Mesenteric fat pad (tissue), 1 donor: ENCODE results near the gene ST3GAL5. TPM values are rescaled to one million over a fixed set of nuclear protein-coding genes. Genes with fewer than 3 reads are reported as not detected.

Experiments
- DNase-seq: peaks from one replicate; pipeline ENCODE4 v3.0.0-alpha.2; 2020; ENCODE audit warnings: low spot score
- total RNA-seq: library from RNA; stranded (reverse); fragmentation: NEBNext Ultra II Directional; extraction: Animal tissue kit (Norgen Biotek cat#: 25700); gene quantifications from one replicate; pipeline ENCODE4 v1.2.1, GENCODE V29; 2021
- donor health status: DM: yes; HTN: yes; CAD: no.

Gene ST3GAL5
- total RNA-seq, 1 donor from 2014 or later = 33.1 TPM

GRCh38 chr2:85867556-85868292 is 21.1 kb downstream of the ST3GAL5 start:
- no peak for DNase-seq

- DNase-seq = no peak
Measured at GRCh38 chr2:85867121-85867520, 21.7 kb downstream of the ST3GAL5 start.

DNA sequence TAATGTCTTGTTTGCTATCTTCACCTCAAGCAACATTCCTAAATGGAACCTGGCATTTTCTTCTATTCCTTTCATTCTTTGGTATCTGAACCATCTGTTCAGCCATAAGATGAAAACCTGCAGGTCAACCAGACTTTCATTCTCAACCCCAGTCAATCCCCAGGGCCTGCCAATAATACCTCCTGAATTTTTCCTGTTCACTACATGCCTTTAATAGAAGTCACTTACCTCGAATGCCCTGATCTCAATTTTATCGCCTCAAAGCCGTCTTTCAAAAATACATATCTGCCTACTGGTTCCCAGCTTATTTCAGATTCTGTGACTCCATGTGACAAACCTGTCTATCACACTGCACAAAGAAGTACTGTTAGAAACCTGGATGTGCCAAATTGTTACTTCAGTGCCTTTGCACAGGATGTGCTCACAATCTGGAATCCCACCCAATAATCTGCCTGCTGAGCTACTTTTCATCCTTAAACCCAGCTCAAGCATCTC is 22.6 kb downstream of the ST3GAL5 start:
- no peak for DNase-seq

DNA sequence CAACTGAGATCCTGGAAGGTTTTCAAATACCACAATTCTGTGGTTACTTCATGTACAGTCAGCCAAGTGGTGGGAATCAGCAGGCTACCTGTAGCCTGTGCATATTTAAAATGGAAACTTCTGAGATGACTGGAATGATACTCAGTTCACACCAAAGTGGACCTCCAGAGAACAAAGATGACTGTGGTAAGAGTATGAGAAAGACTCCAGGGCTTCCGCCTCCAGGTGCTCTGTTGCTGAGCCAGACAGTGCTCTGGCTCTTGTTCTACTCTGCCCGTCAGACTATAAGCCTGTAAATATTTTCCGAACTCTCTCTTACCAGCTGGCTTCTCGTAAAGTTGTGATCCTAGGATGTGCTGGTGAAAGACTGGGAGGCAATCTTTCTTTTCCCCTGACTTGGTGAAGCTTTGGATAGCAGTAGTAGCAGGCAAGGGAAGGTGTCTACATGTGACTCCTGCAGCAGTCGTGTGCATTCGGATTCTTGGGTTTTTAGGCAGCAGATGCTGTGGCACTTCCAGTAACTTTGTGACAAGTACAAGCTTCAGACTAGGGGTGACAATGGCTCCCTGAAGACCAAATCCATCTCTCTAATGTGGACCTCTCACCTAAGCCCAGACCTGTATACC is 23.1 kb downstream of the ST3GAL5 start:
- DNase-seq = no peak

DNA sequence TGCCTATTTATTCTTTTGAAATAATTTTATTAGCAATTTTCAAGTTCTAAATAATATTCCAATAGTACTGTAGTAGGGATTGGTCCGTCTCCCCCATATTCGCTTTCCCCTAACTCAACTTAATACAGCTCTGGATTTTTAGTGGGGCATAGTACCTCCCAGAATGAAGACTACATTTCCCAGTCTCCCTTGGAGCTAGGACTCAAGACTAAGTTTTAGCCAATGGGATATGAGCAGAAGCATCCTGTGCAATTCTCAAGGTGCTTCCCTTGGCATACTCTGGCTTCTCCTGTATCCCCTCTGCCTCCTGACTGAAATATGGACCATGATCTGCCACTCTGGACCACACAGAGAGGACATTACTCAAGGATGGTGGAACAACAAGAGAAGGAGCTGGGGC is 24.1 kb downstream of the ST3GAL5 start:
- DNase-seq = no peak

DNA sequence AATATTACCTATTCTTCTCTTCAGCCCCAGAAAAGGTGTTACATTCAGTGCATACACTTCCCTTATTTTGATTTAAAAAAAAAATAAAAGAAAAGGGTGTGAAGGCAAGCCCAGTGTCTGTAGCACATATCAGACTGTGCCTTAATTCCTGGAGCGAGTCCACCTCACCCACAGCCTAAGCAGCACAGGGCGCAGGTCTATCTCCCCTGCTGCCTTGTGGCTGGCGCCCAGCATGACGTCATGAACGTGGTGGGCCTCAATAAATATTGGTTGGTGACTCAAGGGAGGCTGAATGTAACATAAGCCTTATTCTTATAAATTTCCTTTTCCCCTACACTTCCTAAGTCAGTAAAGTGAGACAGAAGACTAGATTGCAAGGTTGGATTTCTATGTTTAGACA is 26.4 kb downstream of the ST3GAL5 start:
- no peak for DNase-seq

DNA sequence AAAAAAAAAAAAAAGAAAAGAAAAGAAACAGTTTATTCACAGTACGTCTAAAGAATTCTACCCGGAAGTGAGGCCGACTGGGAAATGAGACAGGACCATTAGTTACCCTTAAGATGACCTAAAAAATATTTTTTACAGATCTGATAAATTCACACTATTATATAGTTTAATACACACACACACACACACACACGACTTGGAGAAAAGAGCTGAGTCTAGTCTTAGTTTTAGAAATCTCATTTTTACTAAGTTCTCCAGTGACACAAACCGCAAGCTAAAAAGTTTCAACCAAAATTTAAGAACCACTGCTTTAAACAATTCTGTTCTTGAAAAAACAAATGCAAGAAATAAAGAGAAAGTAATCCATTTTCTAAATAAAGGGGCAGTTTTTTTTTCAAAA is 27.1 kb downstream of the ST3GAL5 start:
- no peak for DNase-seq

DNA sequence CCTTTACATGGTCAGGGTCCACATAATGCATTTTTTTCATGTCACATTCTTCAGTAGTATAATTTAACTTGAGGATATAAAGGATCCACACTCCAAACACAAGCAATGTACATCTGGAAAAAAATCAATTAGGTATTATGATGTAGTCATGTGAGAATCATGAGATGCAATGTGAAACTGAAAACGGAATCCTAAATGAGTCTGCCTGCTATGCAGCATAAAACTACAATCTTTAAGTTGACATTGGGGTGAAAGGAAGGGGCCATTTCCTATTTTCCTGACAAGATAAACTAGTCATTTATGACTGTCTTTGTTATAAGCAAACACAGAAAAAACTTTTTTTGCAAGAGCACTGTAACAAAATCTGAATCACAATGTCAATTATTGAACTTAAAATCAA is 27.6 kb downstream of the ST3GAL5 start:
- no peak for DNase-seq

DNA sequence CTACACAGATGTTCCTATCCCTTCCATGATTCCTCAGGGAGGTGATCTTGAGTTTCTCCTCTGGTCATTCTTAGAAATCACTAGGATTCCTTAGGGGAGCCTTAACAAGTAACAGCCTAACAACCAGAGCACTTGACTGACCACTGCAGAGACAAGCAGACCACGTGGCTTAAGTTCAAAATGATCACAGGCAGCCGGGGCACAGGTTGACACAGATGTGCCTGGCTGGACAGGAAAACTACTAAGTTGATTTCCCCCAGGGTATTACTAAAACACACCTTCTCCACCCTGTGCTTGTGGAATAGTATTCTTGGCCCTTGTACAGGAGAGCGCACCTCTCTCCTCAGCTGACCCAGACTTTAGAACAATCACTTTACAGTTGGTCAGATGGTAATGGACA is 29.9 kb downstream of the ST3GAL5 start:
- DNase-seq = no peak

DNA sequence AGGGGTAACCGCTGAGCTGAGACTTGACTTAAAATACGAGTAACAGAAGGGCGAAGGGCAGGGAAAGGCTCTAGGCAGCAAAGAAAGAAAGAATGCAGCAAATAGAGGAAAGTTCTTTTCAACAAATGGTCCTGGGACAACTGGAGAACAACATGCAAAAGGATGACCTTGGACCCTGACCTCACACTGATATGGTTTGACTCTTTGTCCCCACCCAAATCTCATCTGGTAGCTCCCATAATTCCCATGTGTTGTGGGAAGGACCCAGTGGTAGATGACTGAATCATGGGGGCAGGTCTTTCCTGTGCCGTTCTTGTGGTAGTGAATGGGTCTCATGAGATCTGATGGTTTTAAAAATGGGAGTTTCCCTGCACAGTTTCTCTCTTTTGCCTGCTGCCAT is 33.9 kb downstream of the ST3GAL5 start:
- DNase-seq = no peak

GRCh38 chr2:85854166-85854509 is 34.7 kb downstream of the ST3GAL5 start:
- DNase-seq = no peak

DNA sequence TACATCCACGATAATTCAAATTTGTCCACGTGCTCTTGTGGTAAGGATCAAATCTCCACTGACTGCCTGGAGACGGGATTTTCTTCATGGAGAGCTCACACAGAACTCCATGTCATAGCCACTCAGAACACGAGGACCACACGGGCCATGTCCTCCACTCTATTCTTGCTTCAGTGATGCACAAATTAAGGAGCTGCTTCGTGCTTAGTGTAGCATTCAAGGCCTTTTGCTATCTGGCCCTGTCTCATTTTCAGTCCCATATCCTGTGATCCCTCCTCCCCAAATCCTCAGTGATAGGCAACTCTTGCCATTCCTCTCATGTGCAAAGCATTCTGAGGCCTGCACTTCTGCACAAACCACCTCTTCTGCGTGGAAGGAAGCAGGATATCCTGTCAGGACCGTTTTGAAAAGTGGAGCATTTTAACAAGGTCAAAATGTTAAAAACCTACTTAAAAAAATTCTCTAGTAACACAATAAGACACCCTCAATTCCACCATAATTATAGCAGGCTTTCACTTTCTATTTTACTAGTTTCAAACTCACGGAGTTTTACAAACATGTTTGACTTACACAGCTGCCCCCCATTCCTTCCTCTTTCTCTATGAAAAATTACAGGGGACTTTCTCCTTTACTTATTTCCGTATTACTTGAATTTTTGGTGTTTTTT is 35.2 kb downstream of the ST3GAL5 start:
- no peak for DNase-seq

DNA sequence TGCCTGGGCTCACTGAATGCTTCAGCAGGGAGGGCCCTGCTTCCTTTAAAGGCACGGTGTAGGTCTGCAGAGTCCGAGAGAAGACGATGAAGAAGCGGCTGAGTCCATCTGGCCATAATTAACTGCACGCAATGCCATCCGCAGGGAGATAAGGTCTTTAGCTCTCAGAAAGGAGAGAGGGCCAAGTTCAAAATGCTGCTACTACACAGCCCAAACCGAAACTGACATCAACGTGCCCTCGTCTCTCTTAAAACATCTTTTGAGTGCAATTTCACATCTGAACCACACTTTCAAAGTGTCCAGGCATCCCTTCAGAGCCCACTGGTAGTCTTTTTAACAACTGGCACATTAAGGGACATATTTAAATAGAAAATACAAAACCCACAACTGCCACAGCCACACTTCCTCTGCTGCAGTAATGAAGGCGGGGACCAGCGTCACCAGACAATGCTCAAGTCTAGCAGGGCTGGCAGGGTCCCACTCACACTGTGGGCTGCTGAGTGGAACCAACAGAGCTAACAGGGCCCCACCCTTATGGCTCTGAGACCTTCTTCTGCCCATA is 35.8 kb downstream of the ST3GAL5 start:
- DNase-seq = no peak

DNA sequence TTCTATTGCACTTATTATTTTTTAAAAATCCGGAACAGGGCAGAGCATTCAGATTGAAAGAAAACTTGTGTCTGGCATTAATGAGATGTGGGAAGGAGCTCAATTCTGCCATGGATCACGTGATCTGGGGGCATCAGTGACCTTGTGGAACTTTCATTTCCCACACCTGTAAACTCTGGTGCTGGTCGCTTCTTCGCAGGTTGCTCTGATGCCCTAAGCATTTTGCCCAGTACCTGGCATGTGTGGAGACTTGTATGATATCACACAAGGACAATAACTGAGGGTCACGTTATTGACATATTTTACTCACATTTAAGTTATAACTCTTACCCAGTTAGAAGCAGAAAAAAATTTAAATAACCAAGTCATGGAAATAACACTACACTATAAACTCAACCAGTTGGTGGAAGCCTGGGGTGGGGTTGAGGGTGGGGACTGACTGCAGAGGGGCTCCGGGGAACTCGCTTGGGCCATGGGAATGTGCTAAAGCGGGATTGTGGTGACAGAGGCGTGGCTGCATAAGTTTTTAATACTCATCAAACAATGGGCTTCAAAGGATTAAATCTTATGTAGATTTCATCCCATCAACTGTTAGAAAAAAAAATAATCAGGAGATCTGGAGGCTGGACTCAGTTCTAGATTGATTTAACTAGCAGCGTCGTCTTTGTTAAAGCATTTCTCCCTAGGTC is 36.5 kb downstream of the ST3GAL5 start:
- DNase-seq = no peak

DNA sequence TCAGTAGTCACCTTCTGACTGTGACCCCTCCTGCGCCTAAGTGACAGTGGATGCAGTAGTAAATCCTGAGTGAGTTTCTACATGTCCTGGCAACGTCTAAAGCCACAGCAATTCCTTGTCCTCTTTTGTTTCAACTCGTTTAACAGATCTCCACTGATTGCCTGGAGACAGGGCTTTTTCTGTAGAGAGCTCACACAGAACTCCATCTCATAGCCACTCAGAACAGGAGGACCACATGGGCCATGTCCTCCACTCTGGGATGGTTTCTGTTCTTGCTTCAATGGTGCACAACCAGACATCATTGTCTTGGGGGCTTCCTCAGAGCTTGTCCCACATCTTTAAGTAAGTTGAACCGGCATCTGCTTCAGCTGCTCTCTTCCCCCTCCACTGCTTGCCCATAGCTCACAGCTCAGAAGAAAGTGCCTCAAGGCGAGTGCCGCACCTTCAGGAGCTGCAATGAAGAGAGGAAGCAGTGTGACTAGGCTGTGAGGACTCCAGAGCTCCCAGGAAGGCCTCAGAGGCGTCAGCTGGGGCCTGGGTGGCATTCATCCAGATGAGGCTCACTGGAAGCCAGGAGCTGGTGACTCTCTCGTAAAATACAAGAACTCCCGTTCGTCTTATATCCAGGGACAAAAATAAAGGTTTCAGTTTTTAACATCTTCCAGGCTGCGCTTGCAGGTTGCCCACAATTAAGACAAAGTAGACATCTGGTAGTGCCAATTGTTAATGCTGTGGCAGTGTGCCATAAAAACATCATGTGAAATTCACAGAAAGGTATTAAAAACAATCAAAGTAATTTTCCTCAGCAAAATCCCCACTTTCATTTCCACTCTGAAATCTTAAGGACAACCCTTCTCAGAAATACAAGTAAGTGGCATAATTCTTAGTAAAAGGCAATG is 37.3 kb downstream of the ST3GAL5 start:
- no peak for DNase-seq

GRCh38 chr2:85850451-85850850 is 38.3 kb downstream of the ST3GAL5 start:
- no peak for DNase-seq

DNA sequence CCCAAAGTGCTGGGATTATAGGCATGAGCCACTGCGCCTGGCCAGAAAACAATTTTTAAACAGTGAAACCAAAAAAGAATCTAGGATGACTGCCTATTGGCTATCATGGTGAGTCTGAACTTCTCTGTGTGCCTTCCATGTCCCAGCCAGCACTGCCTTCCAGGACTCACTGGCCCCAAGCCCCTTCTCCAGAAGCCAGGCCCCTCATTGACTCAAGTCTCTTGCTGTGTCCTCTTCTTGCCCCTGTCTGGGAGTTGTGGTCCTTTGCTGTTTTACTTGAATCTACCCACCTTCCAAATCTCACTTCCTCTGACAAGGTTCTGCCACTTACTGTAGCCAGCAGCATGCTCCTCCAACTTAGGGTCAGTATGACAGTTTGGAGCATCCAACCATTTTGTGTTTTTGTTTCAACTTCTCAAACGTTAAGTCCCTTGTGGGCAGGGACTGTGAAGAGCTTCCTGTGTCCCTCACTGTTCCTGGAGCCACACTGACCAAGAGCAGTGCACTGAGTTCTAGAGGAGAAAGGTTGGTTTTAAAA is 41.7 kb downstream of the ST3GAL5 start:
- no peak for DNase-seq

DNA sequence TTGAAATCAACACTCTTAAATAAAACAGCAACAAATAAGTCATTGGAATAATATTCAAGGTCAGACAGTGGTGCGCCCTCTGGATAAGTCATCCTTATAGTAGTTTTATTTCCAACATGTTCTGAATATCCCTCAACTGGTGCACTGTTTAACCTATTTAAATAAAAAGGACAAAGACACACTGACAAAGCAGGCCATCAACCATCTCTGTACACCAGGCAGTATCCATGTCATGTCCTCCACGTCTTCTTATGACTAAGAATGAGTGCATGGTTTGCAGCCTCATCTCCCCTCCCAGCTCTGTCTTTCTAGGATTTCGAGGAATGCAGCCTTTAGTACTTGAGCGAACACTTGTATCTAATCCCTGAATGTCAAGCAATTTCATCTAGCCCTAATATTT is 42.4 kb downstream of the ST3GAL5 start:
- DNase-seq = no peak

GRCh38 chr2:85844486-85844885 is 44.3 kb downstream of the ST3GAL5 start:
- DNase-seq = no peak

- DNase-seq = no peak
Measured at GRCh38 chr2:85843543-85843942, 45.2 kb downstream of the ST3GAL5 start.
